BJ (cell line): Measurements from ENCODE around the gene APBA2. TPM values are rescaled to one million over a fixed set of nuclear protein-coding genes. Genes with fewer than 3 reads are reported as not detected.

Experiments
- CTCF ChIA-PET: fragments of 350-600 bp; formaldehyde crosslinking; extraction: SDS; loops from one replicate; lab custom pipeline; 2021; ENCODE audit warnings: antibody characterized with exemption, inconsistent platforms; lab: Yijun Ruan, JAX
- POLR2A ChIA-PET: fragments of 300-600 bp; sonication (Branson Sonifier 250); formaldehyde crosslinking; extraction: SDS; loops from one replicate; lab custom pipeline; 2021; ENCODE audit warnings: antibody characterized with exemption; lab: Charles Lee
- DNase-seq: peaks from one replicate; pipeline ENCODE4 v3.0.0-alpha.2; 2011; ENCODE audit warnings: low read depth
- H3K27me3 ChIP-seq: 2 replicates; pipeline ENCODE4 v1.6.0; 2011; ENCODE audit warnings: low read length; ENCODE audit not compliant: control insufficient read depth, insufficient read depth
- H3K36me3 ChIP-seq: 2 replicates; pipeline ENCODE4 v1.5.1; 2011; ENCODE audit warnings: low read length; ENCODE audit not compliant: control insufficient read depth, insufficient read depth
- H3K4me3 ChIP-seq: 2 replicates; pipeline ENCODE4 v1.5.1; 2011; ENCODE audit warnings: low read depth, mild to moderate bottlenecking, control low read depth, low read length
- CTCF ChIP-seq: IDR thresholded peaks from 2 replicates; pipeline ENCODE4 v1.5.1; 2011; ENCODE audit warnings: low read depth, mild to moderate bottlenecking, control low read depth, inconsistent platforms, low read length, moderate library complexity; ENCODE audit not compliant: insufficient read depth
- polyA plus RNA-seq: library from polyadenylated mRNA; depleted of rRNA; stranded (reverse); fragments of >200 nt; gene quantifications from 2 replicates; pipeline ENCODE4 v1.2.3, GENCODE V29; 2011

APBA2 gene
- polyA plus RNA-seq, 1 experiment: 15.1 TPM

GRCh38 chr15:28953573-28954195 is 67.9 kb downstream of the APBA2 start:
- no peak overlapping the region for H3K4me3 ChIP-seq
- no peak for TF ChIP-seq CTCF
- H3K36me3 ChIP-seq: no peaks in the 10 kb centered on the region
- H3K27me3 ChIP-seq: peaks cover 2% of the 10 kb centered on the region; the same call in 1 of the 2 replicates
- ChIA-PET POLR2A (no interaction called here), CTCF (no interaction called here)
- no peak for DNase-seq

- no peak for TF ChIP-seq CTCF
- ChIA-PET POLR2A (no interaction called here), CTCF (interaction anchor here (0.9 to 1.4 kb wide), 2 partner anchors 23 to 28 kb away, joined by 3 to 4 read pairs; no protein-coding TSS in a partner anchor)
- Histone ChIP-seq H3K4me3 (no peak overlapping the region), H3K27me3 (peaks cover 2% of the 10 kb centered on the region; the same call in 1 of the 2 replicates), H3K36me3 (no peaks in the 10 kb centered on the region)
- no peak for DNase-seq
Observed at GRCh38 chr15:28954466-28955159, 68.8 kb downstream of the APBA2 start.

- Histone ChIP-seq H3K36me3 (no peaks in the 10 kb centered on the region), H3K4me3 (no peak overlapping the region), H3K27me3 (peaks cover 2% of the 10 kb centered on the region; the same call in 1 of the 2 replicates)
- CTCF ChIA-PET: interaction anchor here (0.9 to 2.4 kb wide), 4 partner anchors 8 to 27 kb away, joined by 3 to 9 read pairs (median 4); no protein-coding TSS in a partner anchor
- POLR2A ChIA-PET: interaction anchor here (0.6 kb wide), 1 partner anchor 10 kb away, joined by 3 read pairs; no protein-coding TSS in a partner anchor
- peak; percentile 44 for DNase-seq
- no peak for TF ChIP-seq CTCF
Observed at GRCh38 chr15:28955160-28955992, 69.6 kb downstream of the APBA2 start.

DNA sequence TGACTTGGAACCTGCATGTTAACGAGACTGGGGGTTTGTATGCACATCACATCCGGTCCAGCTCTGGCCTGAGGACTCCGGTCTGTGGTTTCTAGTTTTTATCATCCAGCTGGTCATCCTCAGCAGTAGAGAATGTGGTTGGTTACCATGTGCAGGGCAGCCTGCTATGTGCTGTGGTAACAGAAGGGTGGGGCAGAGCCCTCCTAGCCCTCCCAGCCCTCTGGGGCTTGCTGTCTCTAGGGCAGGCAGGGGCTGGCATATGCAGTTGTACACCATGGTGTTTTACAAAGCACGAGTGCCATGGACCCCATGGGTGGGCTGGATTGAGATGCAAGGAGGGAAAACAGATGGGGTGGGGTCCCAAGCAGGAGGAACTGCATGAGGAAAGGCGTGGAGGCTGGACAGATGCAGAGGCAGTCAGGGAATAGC is 70.2 kb downstream of the APBA2 start:
- peak; percentile 66 for DNase-seq
- no peak for TF ChIP-seq CTCF
- H3K4me3 ChIP-seq: no peak overlapping the region
- ChIA-PET POLR2A (interaction anchor here (0.6 kb wide), 1 partner anchor 11 kb away, joined by 3 read pairs; no protein-coding TSS in a partner anchor), CTCF (interaction anchor here (1.4 to 2.4 kb wide), 3 partner anchors 9 to 26 kb away, joined by 4 to 9 read pairs (median 4); no protein-coding TSS in a partner anchor)
- H3K36me3 ChIP-seq: no peaks in the 10 kb centered on the region
- peaks cover 2% of the 10 kb centered on the region; the same call in 1 of the 2 replicates for H3K27me3 ChIP-seq
